ENCODE results near the gene TGM1.
"Not testable (repeated sequence)": the region's sequence is repeated elsewhere in the genome, so short reads cannot be mapped to it uniquely, and the experiment has no call there.

TGM1 gene

GRCh38 chr14:24232121-24232644, 30.8 kb downstream of the TGM1 start, which contains the start of gene NEDD8:
Gene NEDD8, minus strand, starts transcription at chr14:24232367. Its CDS starts 100 bp downstream, at chr14:24232267.
- DNase-seq = peak; percentile 85 to 89

GRCh38 chr14:24231263-24232120, 31.5 kb downstream of the TGM1 start:
- DNase-seq = no peak

GRCh38 chr14:24228902-24229301, 34.1 kb downstream of the TGM1 start:
- DNase-seq = no peak

- DNase-seq = no peak
Observed at GRCh38 chr14:24226473-24226872, 36.5 kb downstream of the TGM1 start.

- DNase-seq = no peak
Observed at GRCh38 chr14:24224618-24225071, 38.3 kb downstream of the TGM1 start.

- not testable (repeated sequence) for DNase-seq
Observed at GRCh38 chr14:24222987-24223386, 40.0 kb downstream of the TGM1 start.

GRCh38 chr14:24219521-24219920, 43.5 kb downstream of the TGM1 start:
- DNase-seq = no peak

GRCh38 chr14:24219080-24219479, 43.9 kb downstream of the TGM1 start:
- no peak for DNase-seq

- DNase-seq = not testable (repeated sequence)
Observed at GRCh38 chr14:24216876-24217275, 46.1 kb downstream of the TGM1 start.

- DNase-seq = no peak
Observed at GRCh38 chr14:24216345-24216699, 46.7 kb downstream of the TGM1 start.

- DNase-seq = peak; percentile 82
Observed at GRCh38 chr14:24215495-24216344, 47.3 kb downstream of the TGM1 start, which contains the start of gene MDP1. Gene MDP1, minus strand, starts transcription at chr14:24216066. Its CDS starts 111 bp downstream, at chr14:24215955.

- DNase-seq = no peak
Observed at GRCh38 chr14:24213866-24214662, 48.9 kb downstream of the TGM1 start.

GRCh38 chr14:24212924-24213865, 49.8 kb downstream of the TGM1 start, which contains the start of gene CHMP4A:
Gene CHMP4A, minus strand, starts transcription at chr14:24213488. Its CDS starts 49 bp downstream, at chr14:24213439.
- DNase-seq = peak; percentile 92 to 94

- no peak for DNase-seq
Observed at GRCh38 chr14:24211311-24211710, 51.7 kb downstream of the TGM1 start.

- no peak for DNase-seq
Observed at GRCh38 chr14:24207625-24208024, 55.4 kb downstream of the TGM1 start.

GRCh38 chr14:24207104-24207551, 55.8 kb downstream of the TGM1 start:
- DNase-seq = no peak

GRCh38 chr14:24206260-24207103, 56.5 kb downstream of the TGM1 start:
- no peak for DNase-seq

GRCh38 chr14:24204163-24205146, 58.5 kb downstream of the TGM1 start:
- DNase-seq = no peak

All from activated CD4-positive, alpha-beta T cell treated with anti-CD3 and anti-CD28 coated beads for 4 hours (primary cell).